ENCODE data around the gene AHDC1. TPM values are rescaled to one million over a fixed set of nuclear protein-coding genes. Genes with fewer than 3 reads are reported as not detected.

AHDC1 gene
- total and polyA plus RNA-seq, 8 donors: 10.4 to 27.5 (median 14.9) TPM

DNA sequence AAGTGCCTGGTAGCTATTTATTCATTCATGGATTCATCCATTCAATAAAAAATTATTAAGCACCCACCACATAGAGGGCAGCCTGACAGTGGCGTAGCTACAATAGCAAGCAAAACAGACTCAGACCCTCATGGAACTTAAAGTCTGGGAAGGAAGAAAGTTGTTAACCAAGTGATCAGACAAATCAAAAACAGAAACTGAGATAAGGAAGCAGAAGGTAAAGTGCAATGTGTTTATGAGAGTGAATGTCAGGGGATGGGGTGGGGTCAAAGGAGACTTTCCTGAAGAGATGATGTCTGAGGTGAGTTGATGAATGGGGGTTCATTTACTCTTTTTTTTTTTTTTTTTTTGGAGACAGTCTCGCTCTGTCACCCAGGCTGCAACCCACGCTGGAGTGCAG, 111.1 kb downstream of the AHDC1 start:
- no peaks in the 10 kb centered on the region for H3K36me3 ChIP-seq
- H3K4me3 ChIP-seq: no peak overlapping the region
- no peak for ATAC-seq
- no peak for DNase-seq
- TF ChIP-seq, protein P1, sequence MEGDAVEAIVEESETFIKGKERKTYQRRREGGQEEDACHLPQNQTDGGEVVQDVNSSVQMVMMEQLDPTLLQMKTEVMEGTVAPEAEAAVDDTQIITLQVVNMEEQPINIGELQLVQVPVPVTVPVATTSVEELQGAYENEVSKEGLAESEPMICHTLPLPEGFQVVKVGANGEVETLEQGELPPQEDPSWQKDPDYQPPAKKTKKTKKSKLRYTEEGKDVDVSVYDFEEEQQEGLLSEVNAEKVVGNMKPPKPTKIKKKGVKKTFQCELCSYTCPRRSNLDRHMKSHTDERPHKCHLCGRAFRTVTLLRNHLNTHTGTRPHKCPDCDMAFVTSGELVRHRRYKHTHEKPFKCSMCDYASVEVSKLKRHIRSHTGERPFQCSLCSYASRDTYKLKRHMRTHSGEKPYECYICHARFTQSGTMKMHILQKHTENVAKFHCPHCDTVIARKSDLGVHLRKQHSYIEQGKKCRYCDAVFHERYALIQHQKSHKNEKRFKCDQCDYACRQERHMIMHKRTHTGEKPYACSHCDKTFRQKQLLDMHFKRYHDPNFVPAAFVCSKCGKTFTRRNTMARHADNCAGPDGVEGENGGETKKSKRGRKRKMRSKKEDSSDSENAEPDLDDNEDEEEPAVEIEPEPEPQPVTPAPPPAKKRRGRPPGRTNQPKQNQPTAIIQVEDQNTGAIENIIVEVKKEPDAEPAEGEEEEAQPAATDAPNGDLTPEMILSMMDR (IDR thresholded peaks at IDR 0.05): no peak
- H3K27ac ChIP-seq: no peak overlapping the region
- H3K9me3 ChIP-seq: no peaks in the 10 kb centered on the region
- no peak for FAIRE-seq
- no peaks in the 10 kb centered on the region for H3K27me3 ChIP-seq
- intact Hi-C loops (cut with DNase I): no loop called here
- peaks cover 0 to 18% (median 4%) of the 10 kb centered on the region in 3 donors for H3K4me1 ChIP-seq
- 95 to 97% methylated on average over 3 of the region's 3 CpGs for WGBS, 2 donors

DNA sequence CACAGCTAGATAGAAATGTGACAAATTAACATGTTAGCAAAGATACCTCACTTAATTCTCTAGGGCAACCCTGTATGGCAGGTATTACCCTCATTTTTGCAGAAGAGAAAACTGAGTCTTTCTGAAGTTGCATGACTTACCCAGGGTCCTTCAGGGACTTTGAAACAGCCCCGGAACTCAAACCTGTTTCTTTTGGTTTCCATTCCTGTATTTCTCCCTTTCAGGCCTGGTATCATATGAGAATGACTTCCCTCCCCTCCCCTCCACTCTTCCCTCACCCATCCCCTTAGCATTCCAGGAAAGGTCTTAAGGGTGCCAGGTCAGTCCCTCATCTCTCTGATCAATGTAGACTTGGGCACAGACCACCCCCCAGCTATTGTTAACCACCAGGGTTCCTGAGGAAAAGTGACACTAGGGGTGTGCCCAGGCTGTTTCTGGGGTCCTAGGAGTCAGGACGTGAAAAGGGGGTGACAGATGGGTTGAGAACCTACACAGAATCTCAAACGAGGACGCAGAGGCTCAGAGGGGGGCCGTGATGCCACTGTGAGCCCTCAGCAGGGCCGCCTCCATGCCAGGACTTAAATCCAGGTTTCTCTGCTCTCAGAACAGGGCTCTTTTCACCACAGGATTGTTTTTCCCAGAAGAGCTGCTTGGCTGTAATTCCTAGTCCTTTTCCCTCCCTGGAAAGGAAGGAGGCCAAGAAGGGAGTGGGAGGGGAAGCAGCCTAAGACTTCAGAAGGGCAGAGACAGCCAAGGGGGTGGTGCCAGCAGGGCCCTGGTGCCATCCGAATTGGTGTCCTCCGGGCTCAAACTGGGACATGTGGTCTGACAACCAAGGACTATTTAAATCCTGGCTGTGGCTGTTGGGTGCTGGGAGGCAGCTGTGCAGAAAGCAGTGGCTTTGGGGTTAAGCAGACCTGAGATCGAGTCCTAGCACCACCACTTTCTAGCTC, 111.9 kb downstream of the AHDC1 start:
- peak in 1 of 6 donors; percentile 41 for DNase-seq
- no peak for ATAC-seq
- H3K4me3 ChIP-seq: no peak overlapping the region
- H3K27me3 ChIP-seq: no peaks in the 10 kb centered on the region
- TF ChIP-seq, protein P1 (IDR thresholded peaks at IDR 0.05): no peak
- peak overlapping the region in 2 of 4 donors; percentile 37 to 41 for H3K27ac ChIP-seq
- H3K4me1 ChIP-seq: peaks cover 0 to 20% (median 6%) of the 10 kb centered on the region in 3 donors
- 45 to 53% methylated on average over 9 of the region's 9 CpGs for WGBS, 2 donors
- H3K9me3 ChIP-seq: no peaks in the 10 kb centered on the region
- FAIRE-seq: no peak
- no peaks in the 10 kb centered on the region for H3K36me3 ChIP-seq
- intact Hi-C loops (cut with DNase I): no loop called here

DNA sequence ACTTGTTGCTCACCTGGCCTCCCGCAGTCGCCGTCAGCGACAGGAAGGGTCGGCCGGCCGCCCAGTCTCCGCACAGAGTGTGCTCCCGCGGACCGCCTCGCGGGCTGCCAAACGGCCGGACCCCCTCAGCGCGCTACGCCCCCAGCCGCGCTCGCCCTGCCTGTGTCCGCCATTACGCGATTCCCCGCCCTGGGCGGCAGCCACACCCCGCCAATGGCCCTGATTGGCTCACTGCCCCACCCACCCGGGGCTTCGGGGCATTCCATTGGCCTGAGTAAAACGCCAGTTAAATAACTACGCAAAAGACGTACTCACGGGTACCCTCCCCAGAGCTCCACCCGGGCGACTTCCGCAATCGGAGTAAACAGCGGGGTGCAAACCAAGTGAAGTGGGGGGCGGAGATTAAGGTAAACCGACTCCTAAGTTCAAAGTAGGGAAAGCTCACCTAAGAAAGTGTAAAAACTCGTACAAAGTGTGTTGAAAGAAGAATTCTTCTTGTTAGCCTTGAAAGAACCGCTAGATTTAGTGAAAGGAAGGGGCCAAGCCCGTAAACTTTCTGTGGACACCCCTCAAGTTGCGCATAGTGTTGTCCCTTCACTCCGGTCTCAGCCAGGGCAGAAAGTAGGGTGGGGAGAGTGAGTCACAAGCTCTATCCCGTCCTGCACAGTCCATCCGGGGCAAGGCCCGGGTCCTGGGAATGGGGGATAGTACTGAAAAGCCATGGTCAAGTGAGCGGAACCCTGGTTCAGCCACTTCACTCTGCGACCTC, 113.8 kb downstream of the AHDC1 start, which contains the start of gene WASF2:
Gene WASF2 (minus strand): TSS at position 195 of the 769 bp plus-strand sequence. CDS start 61,277 bp downstream, outside the sequence.
- TF ChIP-seq, protein P1 (IDR thresholded peaks at IDR 0.05): no peak
- H3K27me3 ChIP-seq: no peaks in the 10 kb centered on the region
- peak within 1 kb of the TSS; percentile 96 to 100 (median 98) for H3K27ac ChIP-seq
- peaks cover 0 to 25% (median 14%) of the 10 kb centered on the region in 3 donors for H3K4me1 ChIP-seq
- intact Hi-C loops (cut with DNase I): no loop called here
- H3K36me3 ChIP-seq: no peaks in the 10 kb centered on the region
- no peaks in the 10 kb centered on the region for H3K9me3 ChIP-seq
- peak; percentile 68 for FAIRE-seq
- DNase-seq: peak; percentile 96 to 98 (median 97)
- WGBS, 2 donors: 0 to 1% methylated on average over 40 to 50 of the region's 50 CpGs
- peak within 1 kb of the TSS; percentile 85 to 100 (median 99) for H3K4me3 ChIP-seq
- peak; percentile 94 to 98 (median 96) for ATAC-seq

DNA sequence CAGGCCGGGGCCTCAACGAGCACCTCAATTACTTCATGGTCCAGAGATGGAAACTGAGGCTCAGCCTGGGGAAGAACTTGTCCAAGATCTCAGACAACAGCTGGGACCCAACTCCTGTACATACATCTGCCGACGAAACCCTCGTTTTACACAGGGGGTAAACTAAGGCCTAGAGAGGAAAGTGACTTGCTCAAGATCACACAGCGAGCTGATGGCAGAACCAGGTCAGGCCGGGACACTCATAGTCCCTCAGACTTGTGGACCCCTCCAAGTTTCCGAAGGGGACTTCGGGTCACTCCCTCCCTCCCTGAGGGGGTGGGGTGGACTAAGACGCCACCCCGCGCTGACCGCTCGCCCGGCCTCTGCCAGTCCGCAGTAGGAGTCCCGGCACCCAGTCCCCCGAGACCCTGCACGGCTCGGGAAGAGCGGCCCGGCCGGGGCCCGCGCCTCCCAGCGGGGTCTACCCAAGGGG, 114.4 kb downstream of the AHDC1 start:
- 0% methylated on average over 24 to 26 of the region's 26 CpGs for WGBS, 2 donors
- ATAC-seq (peak; percentile 23 to 36 (median 26)), DNase-seq (peak in 1 of 6 donors; percentile 46), FAIRE-seq (no peak)
- no peaks in the 10 kb centered on the region for H3K27me3 ChIP-seq
- no peaks in the 10 kb centered on the region for H3K36me3 ChIP-seq
- H3K27ac ChIP-seq: peak overlapping the region; percentile 96 to 100 (median 98)
- intact Hi-C loops (cut with DNase I): no loop called here
- no peaks in the 10 kb centered on the region for H3K9me3 ChIP-seq
- peaks cover 0 to 25% (median 14%) of the 10 kb centered on the region in 3 donors for H3K4me1 ChIP-seq
- TF ChIP-seq, protein P1 (IDR thresholded peaks at IDR 0.05): no peak
- H3K4me3 ChIP-seq: peak overlapping the region; percentile 85 to 100 (median 99)

Data from pancreas (tissue), 10 donors.